ENCODE measurements around the gene SMAD3.

The SMAD3 gene

GRCh38 chr15:67047149-67047661, 18.2 kb upstream of the SMAD3 start:
- Mint-ChIP-seq H3K4me3 (no peak overlapping the region), H3K4me1 (ENCODE audit: low read depth) (peaks cover 26% of the 10 kb centered on the region), H3K9me3 (no peaks in the 10 kb centered on the region), H3K27me3 (no peaks in the 10 kb centered on the region), H3K36me3 (ENCODE audit: low read depth) (no peaks in the 10 kb centered on the region), H3K27ac (no peak overlapping the region)
- DNase-seq = no peak

- H3K4me1 Mint-ChIP-seq (ENCODE audit: low read depth) = peaks cover 14% of the 10 kb centered on the region
- DNase-seq = no peak
- no peak overlapping the region for H3K4me3 Mint-ChIP-seq
- H3K27me3 Mint-ChIP-seq = no peaks in the 10 kb centered on the region
- no peaks in the 10 kb centered on the region for H3K9me3 Mint-ChIP-seq
- no peaks in the 10 kb centered on the region for H3K36me3 Mint-ChIP-seq (ENCODE audit: low read depth)
- no peak overlapping the region for H3K27ac Mint-ChIP-seq
Observed at GRCh38 chr15:67048281-67049279, 16.8 kb upstream of the SMAD3 start.

- no peaks in the 10 kb centered on the region for H3K27me3 Mint-ChIP-seq
- no peaks in the 10 kb centered on the region for H3K9me3 Mint-ChIP-seq
- H3K27ac Mint-ChIP-seq = no peak overlapping the region
- H3K4me1 Mint-ChIP-seq (ENCODE audit: low read depth) = peaks cover 14% of the 10 kb centered on the region
- DNase-seq = no peak
- no peak overlapping the region for H3K4me3 Mint-ChIP-seq
- H3K36me3 Mint-ChIP-seq (ENCODE audit: low read depth) = no peaks in the 10 kb centered on the region
Observed at GRCh38 chr15:67049351-67050044, 15.9 kb upstream of the SMAD3 start.

- no peaks in the 10 kb centered on the region for H3K9me3 Mint-ChIP-seq
- no peak overlapping the region for H3K27ac Mint-ChIP-seq
- no peaks in the 10 kb centered on the region for H3K36me3 Mint-ChIP-seq (ENCODE audit: low read depth)
- H3K4me1 Mint-ChIP-seq (ENCODE audit: low read depth) = peaks cover 18% of the 10 kb centered on the region
- no peak for DNase-seq
- no peak overlapping the region for H3K4me3 Mint-ChIP-seq
- H3K27me3 Mint-ChIP-seq = no peaks in the 10 kb centered on the region
Observed at GRCh38 chr15:67050062-67050461, 15.3 kb upstream of the SMAD3 start.

GRCh38 chr15:67050522-67051087, 14.8 kb upstream of the SMAD3 start:
- Mint-ChIP-seq H3K27me3 (no peaks in the 10 kb centered on the region), H3K36me3 (ENCODE audit: low read depth) (no peaks in the 10 kb centered on the region), H3K4me1 (ENCODE audit: low read depth) (peaks cover 18% of the 10 kb centered on the region), H3K4me3 (no peak overlapping the region), H3K9me3 (no peaks in the 10 kb centered on the region), H3K27ac (no peak overlapping the region)
- no peak for DNase-seq

GRCh38 chr15:67051088-67052045, 14.0 kb upstream of the SMAD3 start:
- Mint-ChIP-seq H3K27me3 (no peaks in the 10 kb centered on the region), H3K4me3 (no peak overlapping the region), H3K9me3 (no peaks in the 10 kb centered on the region), H3K4me1 (ENCODE audit: low read depth) (peaks cover 23% of the 10 kb centered on the region), H3K27ac (no peak overlapping the region), H3K36me3 (ENCODE audit: low read depth) (no peaks in the 10 kb centered on the region)
- no peak for DNase-seq

GRCh38 chr15:67054676-67055075, 10.7 kb upstream of the SMAD3 start:
- no peak for DNase-seq
- peaks cover 24% of the 10 kb centered on the region for H3K4me1 Mint-ChIP-seq (ENCODE audit: low read depth)
- no peaks in the 10 kb centered on the region for H3K27me3 Mint-ChIP-seq
- H3K36me3 Mint-ChIP-seq (ENCODE audit: low read depth) = no peaks in the 10 kb centered on the region
- H3K9me3 Mint-ChIP-seq = no peaks in the 10 kb centered on the region
- H3K27ac Mint-ChIP-seq = no peak overlapping the region
- H3K4me3 Mint-ChIP-seq = no peak overlapping the region

GRCh38 chr15:67059127-67059553, 6.3 kb upstream of the SMAD3 start:
- Mint-ChIP-seq H3K9me3 (no peaks in the 10 kb centered on the region), H3K4me3 (no peak overlapping the region), H3K4me1 (ENCODE audit: low read depth) (peaks cover 19% of the 10 kb centered on the region), H3K27me3 (peaks cover 12% of the 10 kb centered on the region), H3K27ac (no peak overlapping the region), H3K36me3 (ENCODE audit: low read depth) (no peaks in the 10 kb centered on the region)
- DNase-seq = no peak

GRCh38 chr15:67061811-67062368, 3.5 kb upstream of the SMAD3 start:
- Mint-ChIP-seq H3K27me3 (peaks cover 16% of the 10 kb centered on the region), H3K4me1 (ENCODE audit: low read depth) (peaks cover 18% of the 10 kb centered on the region), H3K27ac (no peak overlapping the region), H3K9me3 (no peaks in the 10 kb centered on the region), H3K4me3 (no peak overlapping the region), H3K36me3 (ENCODE audit: low read depth) (peaks cover 2% of the 10 kb centered on the region)
- DNase-seq = no peak

- Mint-ChIP-seq H3K36me3 (ENCODE audit: low read depth) (peaks cover 8% of the 10 kb centered on the region), H3K27me3 (peaks cover 16% of the 10 kb centered on the region), H3K27ac (no peak overlapping the region), H3K4me1 (ENCODE audit: low read depth) (peaks cover 24% of the 10 kb centered on the region), H3K9me3 (no peaks in the 10 kb centered on the region), H3K4me3 (no peak overlapping the region)
- no peak for DNase-seq
Observed at GRCh38 chr15:67062369-67062985, 2.9 kb upstream of the SMAD3 start.

- Mint-ChIP-seq H3K27ac (peak overlapping the region; percentile 16), H3K9me3 (no peaks in the 10 kb centered on the region), H3K27me3 (peaks cover 16% of the 10 kb centered on the region), H3K4me1 (ENCODE audit: low read depth) (peaks cover 38% of the 10 kb centered on the region), H3K36me3 (ENCODE audit: low read depth) (peaks cover 10% of the 10 kb centered on the region), H3K4me3 (peak overlapping the region; percentile 51)
- DNase-seq = no peak
Observed at GRCh38 chr15:67063689-67064606, 1.5 kb upstream of the SMAD3 start.

Measured in activated T-cell treated with anti-CD3 and anti-CD28 coated beads, Interleukin-2, amount 50 U/mL, for 24 hours (primary cell).